CD4-positive, alpha-beta T cell treated with Interleukin-4 for 1 hour (primary cell): Measurements from ENCODE around the gene HPN.
A peak's percentile ranks its signal among the peaks of the same experiment; 100 is the strongest.
"Not testable (repeated sequence)": the region's sequence is repeated elsewhere in the genome, so short reads cannot be mapped to it uniquely, and the experiment has no call there.

ENCODE experiments used
- DNase-seq, 2 donors: peaks; one replicate each; pipeline ENCODE4 v3.0.0-alpha.2; 2020 to 2022

The HPN gene

GRCh38 chr19:35009424-35010415 lies 31.8 kb upstream of the HPN start:
- no peak for DNase-seq

- peak; percentile 49 to 57 for DNase-seq
These were observed 30.3 kb upstream of the HPN start for GRCh38 chr19:35011091-35011689.

DNA sequence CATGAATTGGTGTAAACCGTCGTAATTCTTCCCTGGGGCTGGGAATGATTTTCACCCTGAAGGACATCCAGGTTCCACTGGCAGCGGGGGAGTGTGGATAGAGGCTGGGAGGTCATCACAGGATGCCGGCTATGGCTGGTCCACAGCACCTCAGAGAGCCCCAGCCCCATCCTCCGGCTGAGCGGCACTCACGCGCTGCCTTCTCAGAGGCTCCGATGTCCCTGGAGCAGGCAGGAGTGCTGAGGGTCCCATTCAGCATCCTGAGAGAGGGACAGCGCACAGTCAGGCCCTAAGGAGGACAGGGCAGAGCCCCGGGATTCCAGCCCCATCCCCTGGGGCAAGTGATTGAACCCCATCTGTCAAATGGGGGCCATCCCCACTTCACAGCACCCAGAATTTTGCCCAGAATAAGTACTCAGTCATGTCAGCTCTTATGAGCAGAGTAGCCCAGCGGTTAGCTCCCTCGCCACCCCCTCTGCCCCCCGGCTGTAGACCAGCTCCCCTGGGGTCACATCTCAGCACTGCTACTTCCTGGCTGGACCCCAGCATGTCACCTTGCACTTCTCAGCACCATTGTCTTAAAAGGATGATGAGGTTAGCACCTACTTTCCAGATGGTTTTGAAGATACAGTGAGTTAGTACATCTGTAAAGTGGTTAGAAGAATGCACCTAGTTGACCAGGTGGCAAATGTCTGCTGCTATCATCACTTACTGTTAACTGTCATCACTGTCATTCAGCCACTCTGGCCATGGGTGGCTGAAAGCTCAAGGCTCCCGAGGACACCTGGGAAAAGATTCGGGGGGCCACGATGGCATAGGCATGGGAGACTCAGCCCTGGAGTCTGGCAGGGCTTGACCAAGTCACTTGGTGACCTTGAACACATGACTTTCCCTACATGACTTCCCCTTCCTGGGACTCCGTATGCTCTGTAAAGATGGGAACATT lies 29.5 kb upstream of the HPN start:
- peak in 1 of 2 donors; percentile 38 for DNase-seq

DNA sequence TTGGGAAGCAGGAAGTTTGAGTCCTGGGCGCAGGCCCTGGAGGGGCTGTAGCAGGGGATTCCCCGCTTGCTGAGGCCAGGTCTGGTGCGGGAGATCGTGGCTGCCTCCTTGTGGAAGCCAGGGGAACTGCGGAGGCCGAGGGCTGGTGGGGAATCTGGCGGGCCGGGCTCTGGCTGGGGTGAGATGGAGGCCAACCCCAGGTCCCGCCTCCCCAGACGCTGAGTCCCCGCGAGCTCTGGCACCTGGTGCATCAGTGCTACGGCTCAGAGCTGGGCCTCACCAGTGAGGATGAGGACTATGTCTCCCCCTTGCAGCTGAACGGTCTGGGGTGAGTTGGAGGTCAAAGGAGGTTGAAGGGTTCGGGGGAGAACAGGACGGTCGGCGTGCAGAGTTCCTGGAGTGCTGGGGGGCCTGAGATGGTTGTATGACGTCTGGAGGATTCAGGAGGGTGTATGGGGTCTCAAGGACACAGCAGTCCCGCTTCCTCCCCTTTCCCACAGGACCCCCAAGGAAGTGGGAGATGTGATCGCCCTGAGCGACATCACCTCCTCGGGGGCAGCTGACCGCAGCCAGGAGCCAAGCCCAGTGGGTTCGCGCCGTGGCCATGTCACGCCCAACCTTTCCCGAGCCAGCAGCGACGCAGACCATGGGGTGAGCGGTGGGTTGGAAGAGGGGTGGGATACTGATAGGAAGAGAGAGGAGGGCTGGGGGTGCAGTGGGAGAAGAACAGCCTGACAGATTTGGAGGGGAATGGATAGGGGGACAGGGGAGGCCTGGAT lies 28.3 kb upstream of the HPN start:
- DNase-seq: peak; percentile 85 to 86

DNA sequence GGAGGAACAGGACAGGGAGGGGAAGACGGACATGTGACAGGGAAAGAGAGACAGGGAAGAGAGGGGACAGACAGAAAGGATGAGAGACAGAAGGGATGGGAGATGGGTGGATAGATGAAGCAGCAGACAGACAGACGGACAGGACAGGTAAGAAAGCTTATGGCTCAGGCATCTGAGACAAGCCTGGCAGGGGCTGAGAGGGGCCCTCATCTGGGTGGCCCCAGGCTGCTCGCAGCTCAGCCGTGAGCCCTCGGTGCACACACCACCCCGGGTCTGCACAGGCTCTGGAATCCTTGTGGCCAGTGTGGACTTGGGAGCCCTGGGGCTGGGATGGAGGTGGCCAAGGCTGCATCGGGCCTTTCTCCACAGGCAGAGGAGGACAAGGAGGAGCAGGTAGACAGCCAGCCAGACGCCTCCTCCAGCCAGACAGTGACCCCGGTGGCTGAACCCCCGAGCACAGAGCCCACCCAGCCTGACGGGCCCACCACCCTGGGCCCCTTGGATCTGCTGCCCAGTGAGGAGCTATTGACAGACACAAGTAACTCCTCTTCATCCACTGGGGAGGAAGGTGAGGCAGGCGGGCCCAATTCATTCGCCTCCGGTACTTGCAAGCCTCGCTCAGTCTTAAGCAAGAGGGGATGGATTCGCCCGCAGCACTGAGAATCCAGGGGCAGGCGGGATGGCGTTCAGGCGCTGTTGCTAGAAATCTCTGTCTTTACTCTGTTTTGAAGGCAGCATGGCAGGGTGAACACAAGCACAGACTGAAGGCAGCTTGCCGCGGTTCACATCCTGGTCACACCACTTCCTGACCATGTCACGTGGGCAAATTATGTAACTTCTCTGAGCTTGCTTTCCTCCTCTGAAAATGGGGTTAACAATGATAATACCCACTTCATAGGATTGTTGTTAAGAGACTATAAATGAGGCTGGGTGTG lies 27.4 kb upstream of the HPN start:
- peak; percentile 79 to 85 for DNase-seq

DNA sequence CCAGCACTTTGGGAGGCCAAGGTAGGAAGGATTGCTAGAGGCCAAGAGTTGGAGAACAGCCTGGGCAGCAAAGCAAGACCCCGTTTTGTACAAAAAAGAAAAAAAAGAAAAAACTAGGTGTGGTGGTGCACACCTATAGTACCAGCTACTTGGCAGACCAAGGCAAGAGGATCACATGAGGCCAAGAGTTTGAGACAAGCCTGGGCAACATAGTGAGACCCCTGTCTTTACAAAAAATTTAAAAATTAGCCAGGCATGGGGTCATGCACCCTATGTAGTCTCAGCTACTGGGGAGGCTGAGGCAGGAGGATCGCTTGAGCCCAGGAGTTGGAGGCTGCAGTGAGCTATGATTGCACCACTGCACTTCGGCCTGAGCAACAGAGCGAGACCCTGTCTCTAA lies 26.7 kb upstream of the HPN start:
- DNase-seq: not testable (repeated sequence)

DNA sequence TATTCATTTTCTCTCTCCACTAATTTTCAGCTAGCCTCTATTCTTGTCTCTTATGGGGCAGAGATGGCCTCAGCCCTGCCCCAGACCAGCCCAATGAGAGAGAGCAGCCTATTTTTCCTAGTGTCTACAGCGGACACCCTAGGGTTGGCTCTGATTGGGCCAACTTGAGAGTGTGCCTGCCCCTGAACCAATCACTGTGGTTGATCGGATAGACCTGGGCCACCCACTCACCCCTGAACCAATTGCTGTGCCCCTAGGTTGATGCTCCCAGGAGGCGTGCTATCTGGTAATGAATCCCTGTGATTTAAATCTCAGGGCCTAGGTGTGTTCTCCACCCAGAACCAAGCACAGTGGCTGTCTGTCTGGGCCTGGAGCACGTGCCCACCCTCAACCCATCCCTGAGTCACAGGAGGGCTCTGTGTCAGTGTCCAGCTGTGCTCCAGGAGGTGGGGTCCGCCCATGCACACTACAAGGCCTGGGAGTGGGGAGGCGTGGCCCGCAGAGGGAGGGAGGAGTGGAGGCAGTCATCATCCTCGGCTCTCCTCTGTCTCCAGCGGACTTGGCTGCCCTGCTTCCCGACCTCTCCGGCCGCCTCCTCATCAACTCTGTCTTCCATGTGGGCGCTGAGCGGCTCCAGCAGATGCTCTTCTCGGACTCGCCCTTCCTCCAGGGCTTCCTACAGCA lies 26.1 kb upstream of the HPN start:
- DNase-seq: no peak

- DNase-seq: no peak
These were observed 25.6 kb upstream of the HPN start for GRCh38 chr19:35015954-35016351.

- DNase-seq: no peak
These were observed 24.0 kb upstream of the HPN start for GRCh38 chr19:35017507-35017906.

DNA sequence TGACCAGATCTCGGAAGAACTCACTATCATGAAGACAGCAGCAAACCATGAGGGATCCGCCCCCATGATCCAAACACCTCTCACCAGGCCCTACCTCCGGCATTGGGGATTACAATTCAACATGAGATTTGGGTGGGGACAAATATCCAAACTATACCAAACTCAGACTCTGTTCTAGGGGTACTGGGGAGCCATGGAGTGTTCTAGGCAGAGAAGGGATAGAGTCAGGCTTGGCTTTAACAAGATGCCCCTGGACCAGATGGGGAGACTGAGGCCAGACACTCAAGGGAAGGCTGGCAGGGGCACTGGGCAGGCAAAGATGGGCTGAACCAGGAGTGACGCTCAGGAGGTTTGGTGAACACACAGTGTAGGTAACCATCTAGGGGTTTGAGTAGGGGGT lies 23.1 kb upstream of the HPN start:
- DNase-seq: no peak

DNA sequence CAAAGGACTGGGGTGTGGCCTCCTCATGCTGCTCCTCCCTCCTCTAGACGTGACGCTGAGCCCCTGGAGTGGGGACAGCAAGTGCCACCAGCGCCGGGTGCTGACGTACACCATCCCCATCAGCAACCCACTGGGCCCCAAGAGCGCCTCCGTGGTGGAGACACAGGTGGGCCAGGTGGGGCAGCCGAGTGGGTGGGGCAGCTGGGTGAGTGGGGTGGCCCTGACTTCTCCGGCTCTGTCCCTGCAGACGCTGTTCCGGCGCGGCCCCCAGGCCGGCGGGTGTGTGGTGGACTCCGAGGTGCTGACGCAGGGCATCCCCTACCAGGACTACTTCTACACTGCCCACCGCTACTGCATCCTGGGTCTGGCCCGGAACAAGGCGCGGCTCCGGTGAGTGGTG lies 22.4 kb upstream of the HPN start:
- DNase-seq: no peak

DNA sequence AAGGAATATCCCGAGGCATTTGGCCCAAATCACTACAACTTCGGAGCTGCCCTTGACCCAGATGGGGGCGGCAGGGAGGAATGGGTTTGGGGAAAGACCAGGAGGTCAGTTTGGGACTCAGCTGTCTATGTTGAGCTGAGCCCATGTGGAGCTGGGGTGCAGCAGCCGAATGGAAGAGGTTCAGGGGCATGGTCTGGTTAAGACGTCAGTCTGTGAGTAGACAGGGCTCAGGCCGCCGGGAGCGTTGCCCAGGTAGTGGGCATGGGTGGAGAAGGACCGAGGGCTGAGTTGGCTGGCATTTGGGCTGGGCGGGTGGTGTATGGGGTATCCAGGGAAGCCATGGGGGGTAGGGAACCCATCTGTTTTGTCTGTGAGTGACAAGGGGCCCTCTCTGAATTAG lies 20.5 kb upstream of the HPN start:
- no peak for DNase-seq

- DNase-seq: no peak
These were observed 19.9 kb upstream of the HPN start for GRCh38 chr19:35021596-35021995.

GRCh38 chr19:35022460-35022859 lies 19.1 kb upstream of the HPN start:
- DNase-seq: no peak

GRCh38 chr19:35023428-35023827 lies 18.1 kb upstream of the HPN start:
- no peak for DNase-seq

DNA sequence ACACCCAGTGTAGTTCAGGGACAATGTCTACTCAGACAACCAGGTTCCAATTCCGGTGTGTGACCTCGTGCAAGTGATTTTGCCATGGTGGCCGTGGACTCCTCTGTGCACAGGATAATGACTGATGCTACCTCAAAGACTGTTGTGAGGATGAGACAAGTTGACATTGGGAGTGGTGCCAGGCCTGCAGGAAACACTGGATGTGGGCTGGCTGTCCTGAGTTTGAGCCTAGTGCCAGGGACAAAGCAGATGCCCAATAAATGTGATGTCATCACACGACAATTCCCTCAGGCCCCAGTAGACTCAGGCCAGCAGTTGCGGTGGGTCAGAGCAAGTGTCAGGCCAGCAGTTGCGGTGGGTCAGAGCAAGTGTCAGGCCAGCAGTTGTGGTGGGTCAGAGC lies 17.4 kb upstream of the HPN start:
- DNase-seq: no peak

DNA sequence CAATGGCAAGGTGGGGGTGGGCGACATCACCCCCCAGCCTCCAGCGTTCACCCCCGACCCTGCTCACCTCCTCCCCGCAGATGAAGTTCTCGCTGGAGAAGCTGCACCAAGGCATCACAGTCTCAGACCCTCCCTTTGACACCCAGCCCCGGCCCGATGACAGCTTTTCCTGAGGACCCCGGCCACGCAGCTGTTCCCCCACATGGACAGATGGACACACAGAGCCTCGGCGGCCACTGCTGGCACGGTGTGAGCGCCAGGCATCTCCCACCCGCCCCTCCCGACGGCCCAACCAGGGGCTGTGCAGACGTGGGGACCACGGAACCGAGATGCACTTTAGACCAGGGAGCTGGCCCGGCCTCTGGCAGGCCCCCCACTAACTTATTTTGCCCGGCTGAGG lies 15.6 kb upstream of the HPN start:
- DNase-seq: no peak

GRCh38 chr19:35026418-35026817 lies 15.1 kb upstream of the HPN start:
- DNase-seq: no peak

DNA sequence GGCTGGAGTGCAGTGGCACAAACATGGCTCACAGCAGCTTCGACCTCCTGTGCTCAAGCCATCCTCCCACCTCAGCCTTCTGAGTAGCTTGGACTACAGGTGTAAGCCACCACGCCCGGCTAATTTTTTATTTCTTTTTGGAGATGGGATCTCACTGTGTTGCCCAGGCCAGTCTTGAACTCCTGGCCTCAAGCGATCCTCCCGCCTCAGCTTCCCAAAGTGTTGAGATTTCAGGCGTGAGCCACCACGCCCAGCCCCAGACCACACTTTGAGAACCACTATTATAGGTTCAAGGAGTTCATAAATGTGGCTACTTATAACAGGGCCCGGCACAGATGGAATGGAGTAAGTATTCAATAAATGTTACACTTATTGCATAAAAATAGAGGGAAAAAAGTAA lies 14.5 kb upstream of the HPN start:
- DNase-seq: no peak

- no peak for DNase-seq
These were observed 13.5 kb upstream of the HPN start for GRCh38 chr19:35027851-35028599.
